PC-9 (cell line): ENCODE data around the gene SNX25. TPM values are rescaled to one million over a fixed set of nuclear protein-coding genes. Genes with fewer than 3 reads are reported as not detected.

Experiments used
- BruUV-seq: library from RNA; stranded (reverse); fragments of 400-500 nt; replicated peaks from 2 replicates; lab custom pipeline; 2021; lab: Mats Ljungman, UMichigan
- CTCF ChIA-PET: fragments of 300-600 bp; sonication (Branson Sonifier 250); formaldehyde crosslinking; loops from one replicate; lab custom pipeline; 2022; ENCODE audit warnings: antibody characterized with exemption; lab: Charles Lee
- POLR2A ChIA-PET: fragments of 300-600 bp; sonication (Branson Sonifier 250); formaldehyde crosslinking; loops from one replicate; lab custom pipeline; 2022; ENCODE audit warnings: antibody characterized with exemption; ENCODE audit not compliant: unreplicated experiment; lab: Charles Lee
- DNase-seq, 2 experiments: peaks; one replicate each; pipeline versions ENCODE4 v3.0.0 to v3.0.0-alpha.2; 2015 to 2022; ENCODE audit warnings: mixed read lengths in 1 of 2
- H2AFZ ChIP-seq: fragments of 200-600 bp; sonication (generic); 2 replicates; pipeline ENCODE4 v1.8.1; 2017; ENCODE audit warnings: antibody characterized with exemption
- H3F3A ChIP-seq: fragments of 200-600 bp; sonication (generic); 2 replicates; pipeline ENCODE4 v1.8.1; 2017; ENCODE audit warnings: antibody characterized with exemption, mild to moderate bottlenecking, low read depth; ENCODE audit not compliant: insufficient read depth
- H3K27ac ChIP-seq: fragments of 200-600 bp; sonication (generic); 2 replicates; pipeline ENCODE4 v1.6.1; 2016; ENCODE audit warnings: mixed run types
- H3K27me3 ChIP-seq: fragments of 200-600 bp; sonication (generic); 2 replicates; pipeline ENCODE4 v1.6.1; 2016; ENCODE audit warnings: low read depth, mixed run types; ENCODE audit not compliant: insufficient read depth
- H3K36me3 ChIP-seq: fragments of 200-600 bp; sonication (generic); 2 replicates; pipeline ENCODE4 v1.6.1; 2016; ENCODE audit warnings: low read depth, mixed run types
- H3K4me1 ChIP-seq: fragments of 200-600 bp; sonication (generic); replicated peaks from 2 replicates; pipeline ENCODE4 v1.6.1; 2016; ENCODE audit warnings: mixed run types; ENCODE audit not compliant: insufficient read depth
- H3K4me2 ChIP-seq: fragments of 200-600 bp; sonication (generic); 2 replicates; pipeline ENCODE4 v1.6.1; 2017; ENCODE audit warnings: mixed run types
- H3K4me3 ChIP-seq: fragments of 200-600 bp; sonication (generic); 2 replicates; pipeline ENCODE4 v1.6.1; 2016; ENCODE audit warnings: mixed run types
- H3K79me2 ChIP-seq: fragments of 200-600 bp; sonication (generic); 2 replicates; pipeline ENCODE4 v1.6.1; 2017; ENCODE audit warnings: low read depth, mixed run types
- H3K9me2 ChIP-seq: fragments of 200-600 bp; sonication (generic); 2 replicates; pipeline ENCODE4 v1.8.1; 2017; ENCODE audit warnings: mild to moderate bottlenecking; ENCODE audit not compliant: insufficient read depth
- H3K9me3 ChIP-seq: fragments of 200-600 bp; sonication (generic); 2 replicates; pipeline ENCODE4 v1.8.1; 2016; ENCODE audit warnings: low read depth; ENCODE audit not compliant: insufficient read depth
- H4K20me1 ChIP-seq: fragments of 200-600 bp; sonication (generic); 2 replicates; pipeline ENCODE4 v1.8.1; 2017; ENCODE audit not compliant: insufficient read depth
- CTCF ChIP-seq: fragments of 200-600 bp; sonication (generic); conservative IDR thresholded peaks from 2 replicates; pipeline ENCODE4 v1.6.1; 2017; ENCODE audit warnings: mixed run types, antibody characterized with exemption, mild to moderate bottlenecking, moderate library complexity
- EZH2 ChIP-seq: fragments of 200-600 bp; sonication (generic); IDR thresholded peaks from 2 replicates; pipeline ENCODE4 v1.8.0; 2017; ENCODE audit warnings: antibody characterized with exemption, low read depth
- intact Hi-C: fragments of 100-400 bp; cut with micrococcal nuclease; formaldehyde crosslinking; loops from one replicate; pipeline ENCODE4 v1.10.0; 2022; ENCODE audit not compliant: unreplicated experiment
- total RNA-seq: library from RNA; stranded (reverse); gene quantifications from 2 replicates; pipeline ENCODE4 v1.2.3, GENCODE V29; 2021

Gene SNX25
- total RNA-seq, 1 experiment from 2014 or later: 18.0 TPM

DNA sequence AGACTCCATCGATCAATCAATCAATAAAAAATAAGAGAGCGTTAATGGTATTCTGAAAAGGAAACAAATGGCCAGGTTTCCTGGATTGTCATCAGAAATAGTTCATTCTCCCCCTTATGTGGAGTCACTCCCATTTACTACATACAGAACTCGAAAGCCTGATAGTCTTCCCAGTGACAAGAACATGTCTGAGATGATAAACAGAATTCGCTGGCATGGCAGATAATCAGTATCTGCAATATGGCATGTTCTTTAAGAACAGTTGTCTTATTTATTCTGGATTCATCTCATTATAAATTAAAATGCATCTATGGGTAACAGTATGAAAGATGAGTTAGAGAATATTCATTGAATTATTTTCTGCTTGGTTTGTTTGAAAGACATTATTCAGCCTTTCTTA lies 124.9 kb downstream of the SNX25 start:
- POLR2A ChIA-PET: interaction anchor here (0.6 kb wide), 1 partner anchor 857 kb away, joined by 3 read pairs; the partner anchor contains the start of gene CYP4V2
- Histone ChIP-seq H3K9me2 (no peaks in the 10 kb centered on the region), H3K36me3 (no peaks in the 10 kb centered on the region), H3K9me3 (0 out of 2 replicates have a peak, but pooled peaks cover 2% of the 10 kb centered on the region), H3K4me2 (no peak overlapping the region), H3K27ac (no peak overlapping the region), H4K20me1 (no peaks in the 10 kb centered on the region), H3F3A (no peaks in the 10 kb centered on the region), H3K4me3 (no peak overlapping the region), H3K27me3 (no peaks in the 10 kb centered on the region), H3K4me1 (no peaks in the 10 kb centered on the region), H2AFZ (no peak overlapping the region), H3K79me2 (no peaks in the 10 kb centered on the region)
- no TSS peak for BruUV-seq
- no peak for TF ChIP-seq EZH2
- TF ChIP-seq CTCF: no peak
- no peak for DNase-seq
- intact Hi-C loops: no loop called here
- CTCF ChIA-PET: no interaction called here

DNA sequence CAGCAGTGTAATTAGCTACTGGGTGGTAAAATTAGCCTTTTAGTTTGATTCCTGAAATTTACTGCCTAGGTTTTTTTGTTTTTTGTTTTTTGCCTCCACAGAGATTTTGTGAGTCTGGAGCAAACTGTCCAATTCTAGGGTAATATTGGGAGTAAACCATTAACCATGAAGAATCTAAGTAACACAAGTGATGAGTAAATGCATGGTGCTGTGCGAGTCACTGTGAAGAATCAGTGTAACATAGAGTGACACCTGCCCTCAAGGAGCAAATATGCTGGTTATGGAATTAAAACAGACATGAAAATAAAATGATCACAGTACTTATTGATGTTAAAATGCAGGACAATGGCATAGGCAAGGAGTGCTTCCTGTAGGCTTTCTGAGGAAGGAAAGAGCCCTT lies 126.2 kb downstream of the SNX25 start:
- no peaks in the 10 kb centered on the region for H4K20me1 ChIP-seq

DNA sequence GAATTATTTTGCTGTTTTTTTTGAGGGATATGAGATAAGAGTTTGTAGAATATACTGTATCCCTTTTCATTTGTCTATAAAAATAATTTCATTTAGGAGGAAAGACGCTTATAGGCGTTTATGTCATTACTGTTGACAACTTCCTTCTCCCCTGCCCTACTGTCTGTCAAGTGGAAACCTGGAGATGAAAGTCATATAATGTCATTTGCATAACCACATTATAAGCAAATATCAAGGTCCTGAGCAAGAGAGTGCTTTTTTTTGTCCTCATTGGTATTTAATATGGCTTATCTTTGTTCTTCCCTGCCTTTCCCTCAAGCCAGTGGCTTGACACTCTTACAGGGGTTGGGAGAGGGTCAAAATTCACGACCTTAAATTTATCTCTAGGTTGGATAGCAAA lies 130.5 kb downstream of the SNX25 start:
- H3K4me2 ChIP-seq: no peak overlapping the region
- H3K36me3 ChIP-seq: no peaks in the 10 kb centered on the region
- H3F3A ChIP-seq: no peaks in the 10 kb centered on the region
- intact Hi-C loops: no loop called here
- POLR2A ChIA-PET: no interaction called here
- no peaks in the 10 kb centered on the region for H3K79me2 ChIP-seq
- no peak overlapping the region for H3K27ac ChIP-seq
- no peaks in the 10 kb centered on the region for H3K4me1 ChIP-seq
- H3K4me3 ChIP-seq: no peak overlapping the region
- no peak for DNase-seq
- no TSS peak for BruUV-seq
- no peaks in the 10 kb centered on the region for H4K20me1 ChIP-seq
- CTCF ChIA-PET: no interaction called here
- no peak overlapping the region for H2AFZ ChIP-seq
- no peaks in the 10 kb centered on the region for H3K9me2 ChIP-seq
- H3K9me3 ChIP-seq: no peaks in the 10 kb centered on the region
- H3K27me3 ChIP-seq: no peaks in the 10 kb centered on the region
- TF ChIP-seq EZH2 (no peak), CTCF (no peak)

More for the DNA sequence above, 126.2 kb downstream of the SNX25 start:
- no peak overlapping the region for H3K27ac ChIP-seq
- no peak for TF ChIP-seq CTCF
- H3K36me3 ChIP-seq: no peaks in the 10 kb centered on the region
- H3K4me1 ChIP-seq: no peaks in the 10 kb centered on the region
- CTCF ChIA-PET: no interaction called here
- H3K27me3 ChIP-seq: no peaks in the 10 kb centered on the region
- no TSS peak for BruUV-seq
- POLR2A ChIA-PET: no interaction called here
- no peak for DNase-seq
- no peak overlapping the region for H3K4me2 ChIP-seq
- no peak overlapping the region for H2AFZ ChIP-seq
- H3K9me2 ChIP-seq: no peaks in the 10 kb centered on the region
- no peaks in the 10 kb centered on the region for H3F3A ChIP-seq
- no peaks in the 10 kb centered on the region for H3K79me2 ChIP-seq
- intact Hi-C loops: no loop called here
- H3K4me3 ChIP-seq: no peak overlapping the region
- H3K9me3 ChIP-seq: no peaks in the 10 kb centered on the region
